Measurements from ENCODE around the gene FBLN1. TPM values are rescaled to one million over a fixed set of nuclear protein-coding genes. Genes with fewer than 3 reads are reported as not detected.

Gene FBLN1
- total and polyA plus RNA-seq, 2 of the 13 experiments (the other 11 are each of a cell fraction or from before 2014, with no cell fraction given) = 37.3 to 103 TPM

- no peak for TF ChIP-seq KIAA2018 (CRISPR knock-in tag; IDR thresholded peaks at IDR 0.05; ENCODE audit: borderline replicate concordance)
- TF ChIP-seq NR2F1 (CRISPR knock-in tag; IDR thresholded peaks at IDR 0.05) = no peak
- no peak for TF ChIP-seq HNRNPLL (IDR thresholded peaks at IDR 0.05; ENCODE audit: low read depth, low read length, poor library complexity, severe bottlenecking)
- TF ChIP-seq NCOR1 (IDR thresholded peaks at IDR 0.05; ENCODE audit: borderline replicate concordance, low read length) = no peak
- TF ChIP-seq DNMT3B (CRISPR knock-in tag; conservative IDR thresholded peaks at IDR 0.05) = no peak
- no peak for TF ChIP-seq MBNL3 (CRISPR knock-in tag; conservative IDR thresholded peaks at IDR 0.05)
Observed at GRCh38 chr22:45532235-45532631, 29.6 kb downstream of the FBLN1 start (continued).

Data from HepG2 (cell line).